ENCODE measurements around the gene C1QTNF5. TPM values are rescaled to one million over a fixed set of nuclear protein-coding genes. Genes with fewer than 3 reads are reported as not detected.
A peak's percentile ranks its signal among the peaks of the same experiment; 100 is the strongest.

The C1QTNF5 gene
- total RNA-seq, 2 experiments from 2014 or later = not detected

GRCh38 chr11:119315131-119316015 lies 25.3 kb downstream of the C1QTNF5 start:
- DNase-seq (peak; percentile 70), ATAC-seq (peak; percentile 65)
- peaks cover 18% of the 10 kb centered on the region for H3K4me1 Mint-ChIP-seq (ENCODE audit: low read depth)
- H3K9me3 Mint-ChIP-seq = no peaks in the 10 kb centered on the region
- ChIA-PET CTCF (interaction anchor here (0.9 to 3.0 kb wide), 12 partner anchors 8 to 123 kb away, joined by 3 to 20 read pairs (median 4); no protein-coding TSS in a partner anchor), POLR2A (interaction anchor here (1.5 to 2.0 kb wide), 2 partner anchors 9 to 11 kb away, joined by 4 to 11 read pairs; no protein-coding TSS in a partner anchor)
- intact Hi-C loops (cut with micrococcal nuclease) = no loop called here
- H3K27me3 Mint-ChIP-seq = peaks cover 15% of the 10 kb centered on the region
- H3K36me3 Mint-ChIP-seq (ENCODE audit: low read depth) = no peaks in the 10 kb centered on the region
- H3K4me3 Mint-ChIP-seq = peak overlapping the region; percentile 74
- H3K27ac Mint-ChIP-seq = peak overlapping the region; percentile 30
- no peak for TF ChIP-seq CTCF (IDR thresholded peaks at IDR 0.05)

DNA sequence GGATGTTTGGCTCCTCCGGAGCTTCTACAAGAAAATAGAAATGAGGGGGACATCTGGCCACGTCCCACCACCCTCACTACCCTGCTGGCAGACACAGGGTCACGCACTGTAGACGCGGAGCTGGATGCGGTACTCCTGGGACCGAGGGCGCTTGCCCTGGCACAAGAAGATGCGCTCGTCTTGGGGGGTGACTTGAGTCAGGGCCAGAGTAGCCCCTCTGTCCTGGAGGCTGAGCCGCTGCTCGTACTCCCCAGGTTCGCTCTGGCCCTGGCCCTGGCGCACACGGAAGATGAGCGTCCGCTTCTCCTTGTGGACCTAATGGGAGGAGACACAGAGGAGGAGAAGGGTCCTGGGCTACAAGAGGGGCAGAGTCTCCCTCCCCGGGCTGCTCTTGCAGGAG lies 26.0 kb downstream of the C1QTNF5 start:
- Mint-ChIP-seq H3K9me3 (no peaks in the 10 kb centered on the region), H3K36me3 (ENCODE audit: low read depth) (no peaks in the 10 kb centered on the region), H3K4me1 (ENCODE audit: low read depth) (peaks cover 14% of the 10 kb centered on the region), H3K27me3 (peaks cover 15% of the 10 kb centered on the region), H3K27ac (no peak overlapping the region), H3K4me3 (peak overlapping the region; percentile 74)
- no peak for TF ChIP-seq CTCF (IDR thresholded peaks at IDR 0.05)
- intact Hi-C loops (cut with micrococcal nuclease) = no loop called here
- CTCF ChIA-PET = interaction anchor here (0.9 to 3.0 kb wide), 9 partner anchors 8 to 122 kb away, joined by 3 to 20 read pairs (median 4); no protein-coding TSS in a partner anchor
- DNase-seq = no peak
- ATAC-seq = no peak
- POLR2A ChIA-PET = interaction anchor here (1.5 to 2.0 kb wide), 2 partner anchors 9 to 11 kb away, joined by 4 to 11 read pairs; no protein-coding TSS in a partner anchor

DNA sequence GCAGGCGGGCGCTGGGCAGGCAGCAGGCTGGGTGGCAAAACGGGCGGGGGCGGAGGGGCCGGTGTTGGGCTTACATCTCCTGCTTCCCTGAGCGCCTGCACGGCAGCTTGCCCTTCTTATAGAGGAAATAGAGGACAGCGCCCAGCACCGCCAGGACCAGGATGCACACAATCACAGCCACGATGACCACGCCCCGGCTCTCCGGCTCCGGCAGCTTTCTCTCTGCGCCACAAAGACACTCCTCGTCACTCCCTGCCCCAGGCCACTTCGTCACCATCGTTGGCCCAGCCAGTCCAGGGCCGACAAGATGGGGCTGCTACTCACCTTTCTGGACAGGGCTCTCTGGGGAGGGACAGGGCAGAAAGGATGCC lies 30.0 kb downstream of the C1QTNF5 start:
- H3K4me3 Mint-ChIP-seq = no peak overlapping the region
- ChIA-PET CTCF (interaction anchor here (1.4 to 7.2 kb wide), 2 partner anchors 8 to 12 kb away, joined by 3 to 77 read pairs; no protein-coding TSS in a partner anchor), POLR2A (interaction anchor here (2.0 kb wide), 1 partner anchor 10 kb away, joined by 9 read pairs; no protein-coding TSS in a partner anchor)
- H3K27me3 Mint-ChIP-seq = peaks cover 3% of the 10 kb centered on the region
- no peak overlapping the region for H3K27ac Mint-ChIP-seq
- peaks cover 2% of the 10 kb centered on the region for H3K36me3 Mint-ChIP-seq (ENCODE audit: low read depth)
- no peak for DNase-seq
- H3K9me3 Mint-ChIP-seq = no peaks in the 10 kb centered on the region
- no peak for TF ChIP-seq CTCF (IDR thresholded peaks at IDR 0.05)
- ATAC-seq = no peak
- H3K4me1 Mint-ChIP-seq (ENCODE audit: low read depth) = peaks cover 24% of the 10 kb centered on the region
- intact Hi-C loops (cut with micrococcal nuclease) = no loop called here

DNA sequence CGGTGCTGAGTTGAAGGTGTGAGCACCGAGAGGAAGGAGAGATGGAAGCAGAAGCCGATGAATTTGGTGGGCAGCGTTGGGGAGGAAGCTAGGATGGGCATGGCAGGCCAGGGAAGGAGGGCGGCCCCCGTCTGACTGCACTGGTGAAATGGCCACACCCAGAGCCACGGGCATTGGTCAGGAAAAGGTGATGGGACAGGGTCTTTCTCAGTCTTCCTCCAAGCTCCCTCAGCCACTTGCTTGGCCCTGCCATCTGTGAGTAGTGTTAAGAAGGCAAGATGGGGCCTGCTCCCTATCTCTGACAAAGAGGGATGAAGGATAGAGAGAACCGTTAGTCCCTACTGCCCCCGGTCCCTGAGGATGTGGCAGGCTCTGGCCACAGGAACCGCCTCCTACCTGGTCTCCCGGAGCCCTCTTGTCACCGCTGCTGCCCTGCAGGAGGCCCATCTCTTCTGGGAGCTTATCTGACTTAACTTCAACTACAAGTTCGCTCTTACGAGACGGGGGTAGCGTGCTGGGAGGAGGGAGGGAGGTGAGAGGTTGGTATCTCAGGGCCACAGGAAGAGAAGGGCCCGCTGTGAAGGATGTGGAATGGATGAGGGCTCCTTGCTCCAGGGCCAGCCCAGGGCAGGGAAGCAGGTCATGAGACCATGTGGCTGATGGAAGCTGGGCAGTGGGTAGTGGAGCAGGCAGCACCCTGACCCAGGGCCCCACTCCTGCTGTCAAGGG lies 30.6 kb downstream of the C1QTNF5 start:
- no peak for TF ChIP-seq CTCF (IDR thresholded peaks at IDR 0.05)
- CTCF ChIA-PET = interaction anchor here (1.4 to 7.2 kb wide), 3 partner anchors 9 to 27 kb away, joined by 3 to 77 read pairs (median 17); no protein-coding TSS in a partner anchor
- Mint-ChIP-seq H3K4me3 (no peak overlapping the region), H3K27ac (no peak overlapping the region), H3K36me3 (ENCODE audit: low read depth) (peaks cover 5% of the 10 kb centered on the region), H3K9me3 (no peaks in the 10 kb centered on the region), H3K27me3 (no peaks in the 10 kb centered on the region), H3K4me1 (ENCODE audit: low read depth) (peaks cover 24% of the 10 kb centered on the region)
- DNase-seq (no peak), ATAC-seq (no peak)
- POLR2A ChIA-PET = interaction anchor here (0.7 to 2.0 kb wide), 2 partner anchors 9 to 11 kb away, joined by 4 to 9 read pairs; no protein-coding TSS in a partner anchor
- intact Hi-C loops (cut with micrococcal nuclease) = no loop called here

All from activated CD8-positive, alpha-beta T cell treated with anti-CD3 and anti-CD28 coated beads for 36 hours (primary cell).